IPS DF 4.7 (cell line): ENCODE results near the gene TMEM203.

Source experiments
- DNase-seq: peaks from one replicate; pipeline ENCODE4 v3.0.0-alpha.2; 2013; ENCODE audit warnings: low spot score; ENCODE audit errors: extremely low read depth

TMEM203 gene

DNA sequence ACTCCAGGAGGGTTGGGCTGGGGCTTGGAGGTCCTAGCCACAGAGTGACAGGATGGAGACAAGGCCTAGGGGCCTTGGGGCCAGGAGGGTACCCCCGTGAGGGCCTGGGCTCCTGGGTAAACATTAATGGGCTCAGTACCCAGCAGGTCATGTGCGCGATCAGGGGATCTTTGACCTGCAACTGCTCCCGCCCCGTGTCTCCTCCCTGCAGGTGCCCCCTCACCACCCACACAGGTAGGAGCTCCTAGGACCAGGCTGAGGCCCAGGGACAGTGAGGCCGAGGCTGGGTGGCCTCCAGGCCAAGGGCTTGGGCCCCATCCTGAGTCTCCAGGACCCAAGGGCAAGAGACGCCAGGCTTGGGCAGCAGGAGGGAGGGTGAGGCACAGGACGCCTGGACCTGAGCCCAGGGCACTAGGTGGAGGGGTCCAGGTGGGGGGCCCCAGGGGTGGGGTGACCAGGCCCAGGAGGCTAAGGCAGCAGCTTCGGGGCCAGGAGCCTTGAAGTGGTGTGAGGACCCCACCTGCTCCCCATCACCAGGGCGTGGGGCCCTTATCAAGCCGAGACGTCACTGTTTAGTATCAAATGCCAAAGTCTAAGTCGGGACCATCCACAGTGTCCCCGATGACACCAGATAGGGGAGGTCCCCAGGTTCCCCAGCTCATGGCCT is 25.4 kb upstream of the TMEM203 start, which contains the start of gene SLC34A3:
Gene SLC34A3, plus strand, starts transcription at position 197 of the 667 bp plus-strand sequence. CDS start 802 bp downstream, outside the sequence.
- no peak for DNase-seq

DNA sequence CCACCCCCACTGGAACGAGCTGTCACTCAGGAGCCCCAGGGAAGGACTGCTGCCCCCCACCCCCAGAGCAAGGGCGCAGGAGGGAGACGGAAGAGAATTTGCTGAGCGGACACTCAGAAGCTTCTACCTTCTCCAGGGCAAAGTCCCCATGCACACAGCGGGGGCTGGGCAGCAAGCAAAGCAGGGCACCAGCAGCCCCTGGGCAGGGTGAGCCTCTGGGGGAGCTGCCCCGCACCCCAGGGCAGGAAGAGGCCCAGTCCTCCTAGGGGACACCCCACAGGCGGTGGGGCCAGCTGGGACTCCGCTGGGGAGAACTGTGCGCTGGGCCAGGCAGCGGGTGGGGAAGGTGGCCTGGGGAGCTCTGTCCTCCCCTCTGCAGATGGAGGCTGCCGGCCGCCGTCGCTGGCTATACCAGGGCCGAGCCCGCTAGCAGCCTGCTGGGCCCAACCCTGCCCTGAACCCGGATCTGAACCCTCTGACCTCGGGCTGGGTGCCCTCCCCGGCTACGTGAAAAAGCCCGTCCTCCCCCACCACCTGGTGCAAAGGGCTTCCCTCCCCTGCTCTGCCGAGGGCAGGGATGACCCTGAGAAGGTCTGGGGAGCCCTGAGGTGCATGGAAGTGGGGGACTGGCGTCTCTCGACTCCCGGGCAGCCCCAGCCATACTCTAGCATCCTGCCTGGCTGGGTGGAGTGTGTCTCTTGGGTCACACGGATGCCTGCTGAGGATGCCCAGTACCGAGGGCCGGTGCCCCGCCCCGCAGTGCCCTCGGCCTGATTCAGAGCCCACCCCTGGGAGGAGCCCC is 24.7 kb upstream of the TMEM203 start:
- no peak for DNase-seq

DNA sequence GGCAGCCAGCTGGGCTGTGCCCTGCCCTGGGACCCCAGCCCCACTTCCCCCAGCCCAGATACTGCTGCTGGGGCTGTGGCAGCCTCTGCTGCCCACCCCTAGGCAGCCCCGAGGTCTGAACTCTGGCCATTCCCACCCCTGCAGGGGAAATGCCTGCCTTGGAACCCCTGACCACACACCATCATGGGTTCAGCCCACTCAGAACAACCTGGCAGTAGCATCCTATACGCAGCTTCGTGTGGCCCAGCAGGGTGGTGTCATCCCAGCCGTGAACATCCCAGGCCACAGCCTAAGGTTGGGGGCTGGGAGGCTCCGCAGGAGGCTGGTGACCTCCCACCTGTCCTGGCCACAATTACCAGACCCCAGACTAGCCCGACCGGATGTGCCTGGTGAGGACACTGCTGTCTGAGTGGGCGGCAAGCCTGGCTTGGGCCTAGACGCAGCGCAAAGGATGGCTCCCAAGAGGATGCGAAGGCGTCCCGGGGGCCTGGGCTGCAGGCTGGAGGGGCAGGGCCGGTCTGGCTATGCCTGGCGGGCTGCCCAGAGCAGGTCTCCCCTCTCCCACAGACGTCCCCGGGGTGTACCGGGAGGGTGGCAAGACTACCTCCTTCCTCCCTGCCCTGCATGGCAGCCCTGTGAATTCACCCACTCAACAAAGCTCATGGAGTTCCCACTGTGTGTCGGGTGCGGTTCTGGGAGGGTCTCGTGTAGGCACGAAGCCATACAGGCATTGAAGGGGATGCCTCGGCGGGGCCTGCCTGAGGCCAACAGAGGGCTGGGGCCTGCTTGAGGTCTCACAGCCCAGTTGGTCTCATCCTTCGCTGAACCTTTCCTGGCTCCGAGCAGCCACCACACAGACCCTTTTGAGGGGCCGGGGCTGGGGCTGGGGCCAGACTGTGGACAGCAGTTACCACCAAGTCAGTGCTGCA is 23.8 kb upstream of the TMEM203 start:
- no peak for DNase-seq

DNA sequence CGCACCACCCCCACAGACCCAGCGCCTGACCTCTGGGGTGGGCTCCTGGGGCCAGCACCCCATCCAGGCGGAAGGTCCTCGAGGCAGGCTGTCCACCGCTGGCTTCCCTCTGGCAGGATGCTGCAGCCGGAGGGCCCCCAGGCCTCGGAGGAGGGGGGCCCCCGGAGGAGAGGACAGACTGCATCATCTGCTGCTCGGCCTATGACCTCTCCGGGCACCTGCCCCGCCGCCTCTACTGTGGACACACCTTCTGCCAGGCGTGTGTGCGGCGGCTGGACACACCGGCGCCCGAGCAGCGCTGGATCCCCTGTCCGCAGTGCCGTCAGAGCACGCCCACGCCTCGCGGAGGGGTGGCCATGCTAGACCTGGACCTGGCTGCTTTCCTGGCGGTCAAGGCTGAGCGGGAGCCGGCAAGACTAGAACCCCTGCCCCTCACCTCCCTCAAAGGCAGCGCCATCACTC is 23.1 kb upstream of the TMEM203 start:
- DNase-seq, result no peak

DNA sequence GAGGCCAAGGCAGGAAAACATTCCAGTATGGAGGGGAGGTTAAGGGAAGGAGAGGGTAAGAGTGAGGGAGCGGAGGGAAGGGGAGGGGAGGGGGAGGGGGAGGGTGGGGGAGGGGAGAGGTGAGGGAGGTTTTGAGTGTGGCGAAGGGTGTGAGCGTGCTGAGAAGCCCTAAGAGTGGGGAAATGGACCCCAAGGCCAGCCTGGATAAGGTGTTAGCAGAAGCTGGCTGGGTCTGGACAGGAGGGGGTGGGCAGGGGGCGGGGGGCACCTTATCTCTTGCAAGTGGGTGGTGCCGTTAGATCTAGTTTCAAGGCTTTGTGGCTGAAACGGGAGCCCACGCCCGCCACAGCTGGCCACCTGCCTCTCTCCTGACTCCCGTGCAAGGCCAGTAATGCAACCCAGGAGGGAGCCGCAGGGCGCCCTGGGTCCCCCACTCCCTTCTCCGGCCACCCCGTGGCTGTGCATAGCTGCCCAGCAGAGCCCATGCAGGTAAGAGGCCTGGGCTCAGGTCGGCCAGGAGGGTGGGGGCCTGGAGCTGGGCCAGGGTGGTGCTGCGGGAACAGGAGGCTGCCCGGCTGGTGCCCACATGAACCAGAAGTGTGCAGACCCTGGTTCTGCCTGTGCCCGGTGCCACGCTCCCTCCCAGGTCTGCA is 22.5 kb upstream of the TMEM203 start:
- no peak for DNase-seq

DNA sequence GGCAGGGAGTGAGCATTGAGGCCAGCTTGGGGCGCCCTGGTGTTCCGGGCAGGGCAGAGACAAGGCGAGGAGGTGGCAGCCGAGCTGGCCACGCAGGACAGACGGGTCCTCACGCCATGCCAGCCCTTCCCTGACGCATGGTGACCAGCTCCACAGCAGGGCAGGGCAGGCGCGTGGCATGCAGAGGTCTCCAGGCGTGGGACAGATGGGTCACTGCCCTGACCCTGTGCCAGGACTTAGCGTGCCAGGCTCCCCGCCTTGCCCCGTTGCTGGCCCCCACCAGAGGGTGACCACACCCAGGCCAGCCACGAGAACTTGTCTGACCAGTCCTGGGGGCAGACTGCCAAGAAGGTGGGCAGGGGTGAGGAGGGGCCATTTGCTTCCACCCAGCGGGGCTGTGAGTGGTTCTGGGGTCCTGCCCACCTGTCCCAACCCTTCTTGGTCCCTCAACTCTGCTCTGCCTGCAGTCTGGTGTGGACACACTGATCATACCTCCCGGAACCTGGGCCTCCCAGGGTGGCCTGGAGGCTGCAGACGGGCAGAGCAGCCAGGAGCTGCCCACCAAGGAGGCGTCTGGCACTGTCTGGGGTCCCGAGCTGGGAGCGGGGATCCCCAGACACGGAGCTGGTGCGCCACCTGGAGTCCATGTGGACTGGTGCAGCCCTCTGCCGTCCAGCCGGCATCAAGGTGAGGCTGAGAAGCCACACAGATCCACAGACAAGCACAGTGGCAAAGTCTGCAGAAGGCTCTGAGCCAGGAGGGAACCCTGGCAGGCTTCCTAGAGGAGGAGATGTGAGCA is 21.8 kb upstream of the TMEM203 start, which contains the start of gene RNF224:
Gene RNF224, plus strand, starts transcription at position 449 of the 799 bp plus-strand sequence. CDS start 834 bp downstream, outside the sequence.
- DNase-seq, result no peak

DNA sequence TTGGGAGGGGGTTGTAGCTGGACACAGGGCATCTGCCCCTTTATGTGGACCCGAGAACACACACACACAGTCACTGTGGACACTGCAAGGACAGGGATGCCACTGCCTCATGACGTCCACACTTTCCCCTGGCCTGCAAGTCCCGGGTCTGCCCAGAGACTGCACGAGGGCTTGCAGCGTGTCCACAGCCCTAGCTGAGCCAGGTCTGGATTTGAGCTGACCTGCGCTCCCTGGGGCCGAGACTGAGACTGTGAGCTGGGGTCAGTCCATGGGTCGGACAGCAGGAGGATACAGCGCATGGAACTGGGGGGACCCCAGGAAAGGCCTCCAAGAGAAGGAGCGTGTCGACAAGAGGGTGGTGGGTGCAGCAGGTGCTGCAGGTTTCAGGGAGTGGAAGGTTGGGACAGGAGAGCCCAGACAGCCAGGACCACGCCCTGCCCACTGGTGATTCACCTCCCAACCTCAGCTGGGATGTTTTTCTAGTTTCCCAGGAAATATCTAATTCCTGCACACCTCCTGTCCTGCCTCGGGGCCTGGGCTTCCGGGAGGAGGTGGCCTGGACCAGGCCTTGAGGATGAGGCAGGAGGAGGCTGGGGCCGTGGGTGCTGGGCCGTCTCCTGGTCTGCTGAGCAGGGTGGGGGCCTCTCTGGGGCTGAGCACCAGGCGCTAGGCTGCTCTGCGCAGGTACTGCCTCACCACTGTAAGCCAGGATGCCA is 21.0 kb upstream of the TMEM203 start:
- DNase-seq, result no peak

DNA sequence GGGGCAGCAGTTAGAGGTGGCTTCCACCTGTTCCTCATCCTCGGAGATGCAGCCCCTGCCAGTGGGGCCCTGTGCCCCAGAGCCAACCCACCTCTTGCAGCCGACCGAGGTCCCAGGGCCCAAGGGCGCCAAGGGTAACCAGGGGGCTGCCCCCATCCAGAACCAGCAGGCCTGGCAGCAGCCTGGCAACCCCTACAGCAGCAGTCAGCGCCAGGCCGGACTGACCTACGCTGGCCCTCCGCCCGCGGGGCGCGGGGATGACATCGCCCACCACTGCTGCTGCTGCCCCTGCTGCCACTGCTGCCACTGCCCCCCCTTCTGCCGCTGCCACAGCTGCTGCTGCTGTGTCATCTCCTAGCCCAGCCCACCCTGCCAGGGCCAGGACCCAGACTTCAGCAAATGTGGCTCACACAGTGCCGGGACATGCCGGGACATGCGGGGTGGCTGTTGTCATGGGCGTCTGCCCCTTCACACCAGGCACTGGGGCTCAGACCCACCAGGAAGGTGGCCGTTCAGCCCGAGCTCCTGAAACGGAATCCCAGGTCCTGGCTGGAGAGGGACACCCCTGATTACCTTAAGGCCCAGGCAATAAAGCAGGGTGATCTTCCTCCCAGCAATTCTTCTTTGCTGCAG is 20.4 kb upstream of the TMEM203 start:
- no peak for DNase-seq

DNA sequence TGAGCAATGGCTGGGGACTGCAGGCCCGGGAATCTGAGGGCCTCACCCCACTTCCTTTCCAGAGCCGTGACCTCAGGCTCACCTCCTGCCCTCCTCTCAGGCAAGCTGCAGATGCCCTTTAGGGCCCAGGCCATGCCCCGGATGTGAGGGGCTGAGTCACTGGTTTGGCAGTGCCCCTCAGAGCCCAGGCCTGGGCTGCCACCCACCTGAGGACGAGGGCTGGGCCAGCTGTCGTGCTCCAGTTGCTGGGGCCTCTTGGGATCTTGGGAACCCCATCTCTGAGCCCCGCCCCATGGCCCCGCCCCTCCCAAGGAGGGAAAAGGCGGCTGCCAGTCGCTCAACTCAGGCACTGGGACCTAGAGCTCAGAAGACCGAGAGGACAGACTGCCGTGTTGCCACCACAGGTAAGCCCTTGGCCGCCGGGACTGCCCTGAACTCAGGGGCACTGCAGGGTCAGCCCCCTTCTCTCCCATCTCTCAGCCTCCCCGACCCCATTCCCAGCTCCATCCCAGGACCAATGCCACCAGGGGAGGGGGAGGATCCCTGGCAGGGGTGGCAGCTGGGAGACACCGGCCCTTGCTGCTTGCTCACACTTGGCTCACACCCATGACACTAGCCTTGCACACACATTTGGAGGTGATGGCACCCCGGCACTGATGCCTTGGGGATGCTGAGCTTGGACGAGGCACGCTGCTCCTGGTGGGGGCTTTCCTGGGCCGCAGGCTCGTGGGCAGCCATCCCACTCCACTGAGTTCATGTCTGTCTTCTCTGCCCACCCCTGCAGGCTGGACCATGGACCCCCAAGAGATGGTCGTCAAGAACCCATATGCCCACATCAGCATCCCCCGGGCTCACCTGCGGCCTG is 19.6 kb upstream of the TMEM203 start, which contains the start of gene CYSRT1:
Gene CYSRT1, plus strand, starts transcription at position 345 of the 865 bp plus-strand sequence. Its CDS starts 448 bp downstream, at position 793.
- no peak for DNase-seq

DNA sequence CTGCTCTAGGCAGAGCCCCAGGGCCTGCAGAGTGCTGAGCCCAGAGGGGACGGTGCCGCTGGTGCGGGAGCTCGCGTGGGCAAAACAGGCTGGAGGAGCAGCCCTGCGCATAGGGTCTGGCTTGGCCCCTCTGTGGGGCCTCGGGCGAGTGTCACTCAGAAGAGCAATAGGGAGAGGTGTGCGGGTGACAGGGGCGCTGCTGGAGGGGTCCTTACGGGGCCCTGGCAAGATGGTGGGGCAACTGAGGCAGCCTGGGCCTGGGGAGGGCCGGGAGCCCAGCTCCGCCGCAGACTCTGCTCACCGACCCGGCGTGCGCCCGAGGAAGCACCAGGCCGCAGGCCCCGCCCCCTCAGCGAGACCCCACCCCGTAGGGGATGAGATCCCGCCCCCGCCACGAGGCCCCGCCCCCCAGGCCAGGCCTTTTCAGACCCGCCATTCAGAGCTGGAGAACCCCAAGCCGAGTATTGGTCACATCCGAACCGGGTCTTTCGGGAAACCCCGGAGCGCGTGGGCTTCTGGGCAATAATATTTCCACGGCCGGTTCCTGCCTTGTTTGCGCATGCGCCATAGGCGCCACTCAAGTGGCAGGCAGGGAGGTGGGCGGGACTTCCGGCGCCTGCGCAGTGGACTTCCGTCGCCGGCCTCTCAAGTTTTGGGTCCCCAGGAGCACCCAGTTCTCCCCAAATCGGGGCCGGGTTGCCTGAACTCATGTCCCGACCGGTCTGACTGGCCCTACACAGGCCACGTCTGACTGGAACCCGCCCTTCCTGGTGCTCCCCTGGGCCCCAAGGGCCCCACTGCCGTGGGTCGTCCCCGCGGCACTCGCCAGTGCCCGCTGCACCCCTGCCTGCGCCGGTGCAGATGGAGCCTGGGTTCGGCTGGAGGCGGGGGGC is 17.9 kb upstream of the TMEM203 start:
- no peak for DNase-seq

DNA sequence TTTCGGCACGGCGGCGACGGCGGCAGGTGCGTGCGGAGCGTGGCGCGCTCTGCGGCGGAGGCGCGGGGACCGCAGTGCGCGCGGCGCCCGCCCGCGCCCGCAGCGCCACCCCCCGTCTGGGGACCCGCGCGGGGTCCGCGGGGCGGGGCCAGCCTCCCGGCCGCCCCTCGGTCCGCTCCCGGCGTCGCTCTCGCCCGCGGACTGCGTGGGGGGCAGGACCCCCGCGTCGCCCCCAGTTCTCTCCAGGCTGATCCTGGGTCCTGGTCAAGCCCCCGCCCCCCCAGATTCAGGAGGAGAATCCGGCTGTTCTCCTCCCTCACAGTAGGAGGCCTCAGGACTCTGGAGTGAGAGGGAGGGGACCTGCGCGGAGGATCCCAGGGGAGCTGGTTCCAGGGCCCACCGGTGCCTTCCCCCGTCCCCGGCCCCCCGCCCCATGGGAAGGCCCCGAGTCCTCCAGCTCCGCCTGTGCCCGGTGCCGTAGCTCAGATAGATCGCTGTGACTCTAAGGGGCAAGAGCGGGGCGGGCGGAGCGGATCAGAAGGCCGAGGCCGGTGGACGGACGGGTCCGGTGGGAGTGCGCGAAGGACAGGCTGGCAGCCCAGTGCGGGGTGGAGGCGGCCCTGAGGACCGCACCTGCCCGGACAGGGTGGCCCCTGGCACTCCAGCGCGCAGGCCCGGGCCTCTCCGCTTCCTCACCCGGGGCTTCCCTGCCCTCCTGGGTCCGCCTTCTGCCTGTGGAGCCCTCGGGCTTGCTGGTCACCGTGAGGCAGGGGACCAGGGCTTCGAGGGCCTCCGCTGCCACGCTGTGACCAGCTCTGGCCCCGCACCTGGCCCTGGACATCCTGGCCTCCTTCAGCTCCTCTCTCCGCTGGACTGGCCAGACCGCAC is 17.0 kb upstream of the TMEM203 start, which contains the start of gene RNF208:
Gene RNF208, minus strand, starts transcription at position 51 of the 888 bp plus-strand sequence. CDS start 1,028 bp downstream, outside the sequence.
- DNase-seq, result no peak

DNA sequence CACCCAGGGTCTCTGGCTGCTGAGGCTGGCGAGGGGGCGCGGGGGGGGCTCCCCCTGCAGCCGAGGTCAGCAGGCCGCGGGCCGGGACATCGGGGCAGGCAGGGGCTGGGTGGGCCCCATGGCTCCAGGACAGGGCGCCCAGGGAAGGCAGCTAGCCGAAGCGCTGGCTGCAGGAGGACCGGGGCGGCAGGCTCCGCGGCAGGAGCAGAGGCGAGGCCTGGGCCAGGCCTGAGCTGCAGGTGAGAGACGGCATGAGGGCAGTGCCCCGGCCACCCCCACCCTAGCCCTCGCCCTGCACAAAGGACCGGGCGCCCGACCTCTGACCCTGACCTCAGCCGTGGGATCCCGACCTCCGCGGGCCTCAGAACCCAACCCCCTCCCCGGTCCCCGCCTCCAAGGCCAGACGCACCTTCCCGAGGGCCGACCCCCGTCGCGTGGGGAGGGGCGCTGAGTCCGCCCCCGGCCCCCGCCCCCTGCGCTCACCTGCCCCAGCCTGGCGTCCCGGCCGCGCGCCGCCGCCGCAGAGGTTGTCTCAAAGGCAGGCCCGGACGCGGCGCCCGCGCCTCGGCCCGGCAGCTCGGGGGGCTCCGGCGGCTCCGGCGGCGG is 16.2 kb upstream of the TMEM203 start:
- DNase-seq, result no peak

DNA sequence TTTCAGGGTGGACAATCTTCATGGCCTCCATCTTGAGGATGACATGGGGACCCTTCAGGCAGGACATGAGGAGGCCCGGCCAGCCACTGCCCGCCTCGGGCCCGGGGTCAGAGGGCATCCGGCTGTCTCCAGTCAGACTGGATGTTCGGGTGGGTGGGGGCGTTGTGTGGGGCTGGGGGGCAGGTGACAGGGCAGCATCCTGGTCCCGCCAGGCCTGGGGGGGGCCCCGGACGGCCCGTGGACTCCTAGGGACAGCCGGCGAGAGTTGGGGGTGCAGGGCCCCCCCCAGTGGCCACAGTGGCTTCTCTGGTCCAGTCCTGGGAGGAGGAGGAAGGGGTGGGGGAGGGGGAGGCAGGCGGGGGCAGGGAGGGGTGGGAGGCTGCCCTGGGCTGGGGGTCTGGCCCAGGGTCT is 15.7 kb upstream of the TMEM203 start:
- DNase-seq, result no peak

DNA sequence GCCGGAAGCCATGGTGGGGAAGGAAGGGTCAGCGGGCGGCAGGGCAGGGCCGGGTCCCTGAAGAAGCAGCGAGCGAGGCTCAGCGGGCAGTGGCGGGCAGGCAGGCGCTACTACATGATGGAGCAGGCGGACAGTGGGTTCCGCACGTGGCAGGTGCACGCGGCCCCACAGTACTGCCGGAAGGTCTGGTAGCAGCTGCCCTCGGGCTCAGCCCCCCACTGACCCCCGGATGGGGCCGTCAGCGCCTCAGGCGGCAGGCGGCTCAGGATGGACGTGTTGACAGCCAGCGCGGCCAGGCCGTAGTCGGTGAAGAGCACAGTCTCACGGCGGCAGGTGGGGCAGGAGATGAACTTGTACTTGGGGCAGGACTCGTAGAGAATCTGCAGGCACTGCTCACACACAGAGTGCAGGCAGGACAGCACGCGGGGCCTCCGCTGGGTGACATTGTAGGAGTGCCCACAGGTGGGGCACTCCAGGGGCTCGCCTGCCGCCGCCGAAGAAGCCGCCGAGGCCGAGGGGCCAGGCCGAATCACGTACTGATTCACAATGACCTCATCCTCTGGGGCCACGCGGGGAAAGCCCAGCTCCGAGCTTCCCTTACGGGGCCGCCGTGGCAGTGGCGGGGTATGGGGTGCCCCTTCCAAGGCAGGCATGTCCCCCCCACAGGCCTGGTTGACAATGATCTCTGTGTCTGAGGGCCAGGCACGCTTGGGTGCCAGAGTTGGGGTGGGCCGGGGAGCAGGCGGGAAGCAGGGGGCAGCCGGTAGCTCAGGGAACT is 15.1 kb upstream of the TMEM203 start:
- no peak for DNase-seq
